Mesenchymal stem cell (in vitro differentiated cells and primary cell): ENCODE data around the gene VEZF1.

ENCODE experiments used
- DNase-seq: peaks from one replicate; pipeline ENCODE4 v3.0.0-alpha.2; 2013
- H2AFZ ChIP-seq: one replicate; pipeline ENCODE4 v1.6.1; 2013; ENCODE audit warnings: low read depth, mild to moderate bottlenecking, control low read depth, inconsistent platforms, low read length, moderate library complexity
- H2AK5ac ChIP-seq: 2 replicates; pipeline ENCODE4 v1.6.1; 2013; ENCODE audit warnings: low read length, moderate library complexity, mild to moderate bottlenecking, inconsistent platforms; ENCODE audit not compliant: severe bottlenecking
- H2BK120ac ChIP-seq: one replicate; pipeline ENCODE4 v1.6.1; 2013; ENCODE audit warnings: low read depth, mild to moderate bottlenecking, inconsistent platforms, low read length, moderate library complexity
- H2BK12ac ChIP-seq, 2 experiments: one replicate each; pipeline ENCODE4 v1.6.1; 2013; ENCODE audit warnings: inconsistent platforms in 2 of 2, low read length in 2 of 2, mild to moderate bottlenecking in 2 of 2, moderate library complexity in 2 of 2, control low read depth in 1 of 2
- H2BK15ac ChIP-seq: one replicate; pipeline ENCODE4 v1.6.1; 2013; ENCODE audit warnings: mild to moderate bottlenecking, low read depth, inconsistent platforms; ENCODE audit not compliant: poor library complexity, severe bottlenecking
- H2BK5ac ChIP-seq: 2 replicates; pipeline ENCODE4 v1.6.1; 2013; ENCODE audit warnings: low read depth, mild to moderate bottlenecking, low read length, control low read depth, inconsistent platforms; ENCODE audit not compliant: poor library complexity, severe bottlenecking
- H3K14ac ChIP-seq, 2 experiments: one replicate each; pipeline ENCODE4 v1.6.1; 2013; ENCODE audit warnings: inconsistent platforms in 2 of 2, low read length in 2 of 2, control low read depth in 1 of 2, mild to moderate bottlenecking in 1 of 2, moderate library complexity in 1 of 2
- H3K18ac ChIP-seq, 2 experiments: one replicate each; pipeline ENCODE4 v1.6.1; 2013; ENCODE audit warnings: inconsistent platforms in 2 of 2, low read length in 2 of 2, control low read depth in 1 of 2, low read depth in 1 of 2, mild to moderate bottlenecking in 1 of 2
- H3K23ac ChIP-seq, 2 experiments: one replicate each; pipeline ENCODE4 v1.6.1; 2013; ENCODE audit warnings: inconsistent platforms in 2 of 2, low read length in 2 of 2, mild to moderate bottlenecking in 2 of 2, moderate library complexity in 2 of 2, control low read depth in 1 of 2
- H3K27ac ChIP-seq: 2 replicates; pipeline ENCODE4 v1.5.1; 2013; ENCODE audit warnings: mild to moderate bottlenecking, moderate library complexity, low read length, control low read depth, inconsistent platforms; ENCODE audit not compliant: poor library complexity, severe bottlenecking
- H3K27me3 ChIP-seq, 2 experiments: 2 replicates each; pipeline versions ENCODE4 v1.6.1 to v1.7.0; 2013; ENCODE audit warnings: low read length in 2 of 2, mild to moderate bottlenecking in 2 of 2, moderate library complexity in 2 of 2, control low read depth in 1 of 2, inconsistent platforms in 1 of 2; ENCODE audit not compliant: control insufficient read depth in 1 of 2, insufficient read depth in 1 of 2
- H3K36me3 ChIP-seq, 2 experiments: 2 replicates each; pipeline versions ENCODE4 v1.6.1 to v1.7.0; 2013; ENCODE audit warnings: low read length in 2 of 2, control low read depth in 1 of 2, inconsistent platforms in 1 of 2, low read depth in 1 of 2, mild to moderate bottlenecking in 1 of 2; ENCODE audit not compliant: insufficient read depth in 2 of 2, control insufficient read depth in 1 of 2
- H3K4ac ChIP-seq, 2 experiments: one replicate each; pipeline ENCODE4 v1.6.1; 2013; ENCODE audit warnings: inconsistent platforms in 2 of 2, low read length in 2 of 2, mild to moderate bottlenecking in 2 of 2, moderate library complexity in 2 of 2, control low read depth in 1 of 2, low read depth in 1 of 2
- H3K4me1 ChIP-seq: 2 replicates; pipeline ENCODE4 v1.6.1; 2013; ENCODE audit warnings: low read depth, low read length, control low read depth; ENCODE audit not compliant: control insufficient read depth, insufficient read depth
- H3K4me2 ChIP-seq: 2 replicates; pipeline ENCODE4 v1.6.1; 2013; ENCODE audit warnings: low read length, mild to moderate bottlenecking, inconsistent platforms; ENCODE audit not compliant: poor library complexity, severe bottlenecking
- H3K4me3 ChIP-seq, 2 experiments: 2 replicates each; pipeline versions ENCODE4 v1.5.1 to v1.7.0; 2013; ENCODE audit warnings: low read length in 2 of 2, mild to moderate bottlenecking in 2 of 2, control low read depth in 1 of 2, low read depth in 1 of 2; ENCODE audit not compliant: insufficient read depth in 1 of 2
- H3K79me1 ChIP-seq: replicated peaks from 2 replicates; pipeline ENCODE4 v1.6.1; 2013; ENCODE audit warnings: mild to moderate bottlenecking, control low read depth, low read length, inconsistent platforms; ENCODE audit not compliant: poor library complexity, severe bottlenecking
- H3K9ac ChIP-seq: 2 replicates; pipeline ENCODE4 v1.7.0; 2013; ENCODE audit warnings: mild to moderate bottlenecking, low read length, moderate library complexity
- H3K9me3 ChIP-seq: 2 replicates; pipeline ENCODE4 v1.7.0; 2013; ENCODE audit warnings: mild to moderate bottlenecking, low read length; ENCODE audit not compliant: control insufficient read depth
- H4K8ac ChIP-seq: one replicate; pipeline ENCODE4 v1.6.1; 2013; ENCODE audit warnings: inconsistent platforms, mild to moderate bottlenecking, low read length, moderate library complexity
- H4K91ac ChIP-seq: one replicate; pipeline ENCODE4 v1.6.1; 2013; ENCODE audit warnings: mild to moderate bottlenecking, low read length, inconsistent platforms
- WGBS: methylation state at CpG from one replicate; pipeline ENCODE4 v1.1.7; 2013; ENCODE audit warnings: mixed read lengths; 5-methylcytosine and 5-hydroxymethylcytosine counted together

The VEZF1 gene

DNA sequence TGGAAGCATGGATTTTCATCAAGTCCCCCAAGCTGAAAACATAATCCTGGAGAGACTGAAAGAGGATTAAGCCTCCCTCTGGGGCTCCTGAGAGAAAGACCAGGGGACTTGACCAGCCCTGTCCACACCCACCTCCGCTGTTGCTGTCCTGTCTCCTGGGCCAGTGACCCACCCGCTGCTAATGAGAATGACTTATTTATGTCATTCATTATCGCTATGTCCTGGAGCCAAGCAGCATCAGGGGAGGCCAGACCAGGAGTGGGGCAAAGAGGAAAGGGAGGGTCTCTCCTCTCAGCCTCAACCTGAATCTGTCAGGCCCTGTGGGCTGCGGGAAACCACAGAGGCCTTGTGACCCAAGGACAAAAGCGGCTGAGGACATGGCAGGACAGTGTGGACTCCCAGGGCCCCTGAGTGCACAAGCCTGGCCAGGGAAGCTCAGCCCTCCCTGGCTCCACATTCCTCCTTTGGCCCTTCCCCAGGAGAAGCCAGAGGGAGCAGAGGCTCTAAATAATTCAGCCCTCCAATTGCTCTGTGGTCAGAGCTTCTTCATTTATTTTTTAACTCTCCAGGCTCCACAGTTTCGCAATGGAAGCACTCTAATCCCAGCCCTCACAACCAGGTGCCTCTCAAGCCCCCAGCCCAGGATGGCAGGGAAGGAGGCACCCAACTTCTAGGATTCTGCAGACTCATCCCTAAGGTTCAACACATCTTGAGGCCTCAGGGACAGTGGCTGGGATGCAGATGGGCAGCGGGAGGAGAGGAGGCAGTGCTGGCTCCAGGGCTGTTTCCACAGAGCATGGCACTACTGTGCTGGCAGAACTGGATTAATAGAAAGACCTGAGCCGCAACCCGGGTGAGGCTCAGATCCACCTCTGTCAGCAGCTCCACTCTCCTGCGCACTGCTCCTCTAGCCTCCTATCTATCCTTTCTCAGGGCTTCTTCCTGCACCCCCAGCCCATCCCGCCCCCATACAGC, 51.9 kb downstream of the VEZF1 start:
- H4K91ac ChIP-seq, result peak overlapping the region; percentile 98
- H3K23ac ChIP-seq, result no peak overlapping the region
- H2BK12ac ChIP-seq, result peak overlapping the region; percentile 94 to 98
- H3K18ac ChIP-seq, result peak overlapping the region; percentile 74 to 98
- H3K36me3 ChIP-seq, result peaks cover 0 to 4% of the 10 kb centered on the region in 2 experiments
- H2AFZ ChIP-seq, result no peak overlapping the region
- H3K4me3 ChIP-seq, result peak overlapping the region in 1 of 2 experiments; percentile 50
- peak overlapping the region; percentile 94 for H2BK5ac ChIP-seq
- peaks cover 47% of the 10 kb centered on the region for H3K4me1 ChIP-seq
- peak overlapping the region; percentile 94 for H2AK5ac ChIP-seq
- no peaks in the 10 kb centered on the region for H3K27me3 ChIP-seq
- H3K9ac ChIP-seq, result peak overlapping the region; percentile 85
- H3K79me1 ChIP-seq, result peaks cover 15% of the 10 kb centered on the region
- peak overlapping the region; percentile 73 to 90 for H3K14ac ChIP-seq
- peak; percentile 82 for DNase-seq
- H3K4me2 ChIP-seq, result peak overlapping the region; percentile 24
- peak overlapping the region; percentile 94 for H4K8ac ChIP-seq
- peak overlapping the region; percentile 88 to 96 for H3K4ac ChIP-seq
- peak overlapping the region; percentile 90 for H3K27ac ChIP-seq
- peak overlapping the region; percentile 100 for H2BK15ac ChIP-seq
- H2BK120ac ChIP-seq, result peak overlapping the region; percentile 98
- no peaks in the 10 kb centered on the region for H3K9me3 ChIP-seq
- WGBS, result 47% methylated on average over 9 of the region's 11 CpGs

DNA sequence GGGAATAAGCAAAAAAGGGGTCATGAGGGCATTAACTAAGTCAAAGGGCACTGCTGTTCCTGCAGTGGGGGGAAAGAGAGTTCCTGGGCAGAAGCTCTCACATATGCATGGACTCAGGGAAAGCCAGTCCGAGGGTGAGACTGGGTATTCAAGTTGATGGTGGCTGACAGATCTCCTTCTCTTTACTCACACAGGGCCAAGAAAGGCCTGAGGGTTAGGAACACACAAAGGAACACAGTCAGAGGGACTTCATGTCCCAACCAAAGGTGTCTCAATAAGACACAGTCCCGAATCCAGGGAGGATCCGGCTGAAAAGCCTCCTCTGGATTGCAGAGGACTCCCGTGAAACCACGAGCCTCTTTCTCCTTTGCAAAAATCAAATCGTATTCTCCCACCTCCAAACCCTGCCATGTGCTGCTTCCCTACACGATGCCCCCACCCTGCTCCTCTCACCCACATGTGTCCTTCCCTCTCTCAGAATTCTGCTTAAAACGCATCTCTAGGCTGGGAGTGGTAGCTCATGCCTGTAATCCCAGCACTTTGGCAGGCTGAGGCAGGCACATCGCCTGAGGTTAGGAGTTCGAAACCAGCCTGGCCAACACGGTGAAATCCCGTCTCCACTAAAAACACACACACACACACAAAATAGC, 56.4 kb downstream of the VEZF1 start:
- Histone ChIP-seq H4K8ac (peak overlapping the region; percentile 14), H3K14ac (peak overlapping the region in 1 of 2 experiments; percentile 58), H3K18ac (peak overlapping the region; percentile 42 to 44), H3K36me3 (no peaks in the 10 kb centered on the region), H2BK12ac (peak overlapping the region; percentile 78 to 88), H3K9ac (peak overlapping the region; percentile 15), H3K27ac (no peak overlapping the region), H3K27me3 (no peaks in the 10 kb centered on the region), H3K79me1 (peaks cover 21% of the 10 kb centered on the region), H2BK15ac (peak overlapping the region; percentile 30), H2AFZ (no peak overlapping the region), H2BK5ac (no peak overlapping the region), H3K4me2 (no peak overlapping the region), H2AK5ac (peak overlapping the region; percentile 76), H3K4me3 (no peak overlapping the region), H4K91ac (no peak overlapping the region), H3K9me3 (no peaks in the 10 kb centered on the region), H3K23ac (no peak overlapping the region), H3K4me1 (peaks cover 37% of the 10 kb centered on the region), H3K4ac (peak overlapping the region; percentile 1 to 42), H2BK120ac (no peak overlapping the region)
- WGBS, result 88% methylated on average over 12 of the region's 12 CpGs
- no peak for DNase-seq

GRCh38 chr17:57930239-57930638, 57.8 kb downstream of the VEZF1 start:
- Histone ChIP-seq H3K27me3 (no peaks in the 10 kb centered on the region), H3K9ac (no peak overlapping the region), H3K4me2 (no peak overlapping the region), H2BK15ac (no peak overlapping the region), H3K23ac (no peak overlapping the region), H3K18ac (no peak overlapping the region), H4K8ac (no peak overlapping the region), H2AFZ (no peak overlapping the region), H2BK5ac (no peak overlapping the region), H3K4me3 (no peak overlapping the region), H3K4ac (no peak overlapping the region), H3K36me3 (peaks cover 0 to 3% of the 10 kb centered on the region in 2 experiments), H3K4me1 (peaks cover 36% of the 10 kb centered on the region), H3K27ac (no peak overlapping the region), H3K14ac (no peak overlapping the region), H3K79me1 (peaks cover 27% of the 10 kb centered on the region), H3K9me3 (no peaks in the 10 kb centered on the region), H2BK12ac (peak overlapping the region in 1 of 2 experiments; percentile 49), H2AK5ac (no peak overlapping the region), H2BK120ac (no peak overlapping the region), H4K91ac (no peak overlapping the region)
- 94% methylated on average over 5 of the region's 5 CpGs for WGBS
- no peak for DNase-seq

GRCh38 chr17:57929386-57929785, 58.7 kb downstream of the VEZF1 start:
- no peak overlapping the region for H2BK15ac ChIP-seq
- no peak for DNase-seq
- no peaks in the 10 kb centered on the region for H3K9me3 ChIP-seq
- H3K4me3 ChIP-seq, result no peak overlapping the region
- H3K9ac ChIP-seq, result no peak overlapping the region
- H3K27me3 ChIP-seq, result no peaks in the 10 kb centered on the region
- no peak overlapping the region for H2AK5ac ChIP-seq
- H3K4me2 ChIP-seq, result no peak overlapping the region
- H3K18ac ChIP-seq, result no peak overlapping the region
- H4K8ac ChIP-seq, result no peak overlapping the region
- no peak overlapping the region for H3K27ac ChIP-seq
- H2BK12ac ChIP-seq, result no peak overlapping the region
- H2AFZ ChIP-seq, result no peak overlapping the region
- no peak overlapping the region for H2BK5ac ChIP-seq
- H3K36me3 ChIP-seq, result peaks cover 0 to 3% of the 10 kb centered on the region in 2 experiments
- 78% methylated on average over 4 of the region's 4 CpGs for WGBS
- peaks cover 27% of the 10 kb centered on the region for H3K79me1 ChIP-seq
- no peak overlapping the region for H4K91ac ChIP-seq
- no peak overlapping the region for H2BK120ac ChIP-seq
- no peak overlapping the region for H3K14ac ChIP-seq
- no peak overlapping the region for H3K4ac ChIP-seq
- H3K23ac ChIP-seq, result no peak overlapping the region
- peaks cover 39% of the 10 kb centered on the region for H3K4me1 ChIP-seq
